B cell (primary cell): ENCODE data around the gene LNP1.

ENCODE experiments used
- CTCF ChIP-seq: fragments of 200-600 bp; IDR thresholded peaks from one replicate; pipeline ENCODE4 v1.8.0; 2022; ENCODE audit warnings: antibody characterized with exemption, mild to moderate bottlenecking
- EZH2 ChIP-seq: IDR thresholded peaks from 2 replicates; pipeline ENCODE4 v1.6.1; 2012; ENCODE audit warnings: borderline replicate concordance, low read depth, mild to moderate bottlenecking, moderate library complexity, low read length; ENCODE audit not compliant: insufficient read depth, poor library complexity, severe bottlenecking

- TF ChIP-seq CTCF (no peak), EZH2 (no peak)
Observed at GRCh38 chr3:100354850-100355249, 46.5 kb upstream of the LNP1 start.
